Gastrocnemius medialis (tissue), 4 donors: Measurements from ENCODE around the gene NPAS2.

Experiments
- POLR2A ChIP-seq, 2 donors: fragments of 450-650 bp; IDR thresholded peaks; one replicate each; pipeline ENCODE4 v1.6.1; 2017; ENCODE audit warnings: antibody characterized with exemption in 2 of 2, mild to moderate bottlenecking in 2 of 2, moderate library complexity in 2 of 2
- TF ChIP-seq, protein P1 (sequence below), 5 experiments: fragments of 450-650 bp in 3 of 5; fragments of 200-600 bp in 2 of 5; sonication (generic) in 2 of 5; IDR thresholded peaks in 4 of 5; conservative IDR thresholded peaks in 1 of 5; 1 replicate in 4 of 5; 2 replicates in 1 of 5; pipeline ENCODE4 v1.5.1; 2016 to 2019; ENCODE audit warnings: antibody characterized with exemption in 5 of 5, mild to moderate bottlenecking in 3 of 5, moderate library complexity in 3 of 5

GRCh38 chr2:100814453-100814852, 5.5 kb upstream of the NPAS2 start:
- TF ChIP-seq, protein P1, sequence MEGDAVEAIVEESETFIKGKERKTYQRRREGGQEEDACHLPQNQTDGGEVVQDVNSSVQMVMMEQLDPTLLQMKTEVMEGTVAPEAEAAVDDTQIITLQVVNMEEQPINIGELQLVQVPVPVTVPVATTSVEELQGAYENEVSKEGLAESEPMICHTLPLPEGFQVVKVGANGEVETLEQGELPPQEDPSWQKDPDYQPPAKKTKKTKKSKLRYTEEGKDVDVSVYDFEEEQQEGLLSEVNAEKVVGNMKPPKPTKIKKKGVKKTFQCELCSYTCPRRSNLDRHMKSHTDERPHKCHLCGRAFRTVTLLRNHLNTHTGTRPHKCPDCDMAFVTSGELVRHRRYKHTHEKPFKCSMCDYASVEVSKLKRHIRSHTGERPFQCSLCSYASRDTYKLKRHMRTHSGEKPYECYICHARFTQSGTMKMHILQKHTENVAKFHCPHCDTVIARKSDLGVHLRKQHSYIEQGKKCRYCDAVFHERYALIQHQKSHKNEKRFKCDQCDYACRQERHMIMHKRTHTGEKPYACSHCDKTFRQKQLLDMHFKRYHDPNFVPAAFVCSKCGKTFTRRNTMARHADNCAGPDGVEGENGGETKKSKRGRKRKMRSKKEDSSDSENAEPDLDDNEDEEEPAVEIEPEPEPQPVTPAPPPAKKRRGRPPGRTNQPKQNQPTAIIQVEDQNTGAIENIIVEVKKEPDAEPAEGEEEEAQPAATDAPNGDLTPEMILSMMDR (IDR thresholded peaks at IDR 0.05 in 4 of 5, conservative IDR thresholded peaks at IDR 0.05 in 1 of 5): no peak
- TF ChIP-seq POLR2A (IDR thresholded peaks at IDR 0.05): no peak
